D341Med (cell line): ENCODE measurements around the gene SLC25A10.
"Not testable (repeated sequence)": the region's sequence is repeated elsewhere in the genome, so short reads cannot be mapped to it uniquely, and the experiment has no call there.

ENCODE experiments used
- DNase-seq: peaks from one replicate; pipeline ENCODE4 v3.0.0; 2012; ENCODE audit warnings: low spot score

SLC25A10 gene, protein sequence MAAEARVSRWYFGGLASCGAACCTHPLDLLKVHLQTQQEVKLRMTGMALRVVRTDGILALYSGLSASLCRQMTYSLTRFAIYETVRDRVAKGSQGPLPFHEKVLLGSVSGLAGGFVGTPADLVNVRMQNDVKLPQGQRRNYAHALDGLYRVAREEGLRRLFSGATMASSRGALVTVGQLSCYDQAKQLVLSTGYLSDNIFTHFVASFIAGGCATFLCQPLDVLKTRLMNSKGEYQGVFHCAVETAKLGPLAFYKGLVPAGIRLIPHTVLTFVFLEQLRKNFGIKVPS

DNA sequence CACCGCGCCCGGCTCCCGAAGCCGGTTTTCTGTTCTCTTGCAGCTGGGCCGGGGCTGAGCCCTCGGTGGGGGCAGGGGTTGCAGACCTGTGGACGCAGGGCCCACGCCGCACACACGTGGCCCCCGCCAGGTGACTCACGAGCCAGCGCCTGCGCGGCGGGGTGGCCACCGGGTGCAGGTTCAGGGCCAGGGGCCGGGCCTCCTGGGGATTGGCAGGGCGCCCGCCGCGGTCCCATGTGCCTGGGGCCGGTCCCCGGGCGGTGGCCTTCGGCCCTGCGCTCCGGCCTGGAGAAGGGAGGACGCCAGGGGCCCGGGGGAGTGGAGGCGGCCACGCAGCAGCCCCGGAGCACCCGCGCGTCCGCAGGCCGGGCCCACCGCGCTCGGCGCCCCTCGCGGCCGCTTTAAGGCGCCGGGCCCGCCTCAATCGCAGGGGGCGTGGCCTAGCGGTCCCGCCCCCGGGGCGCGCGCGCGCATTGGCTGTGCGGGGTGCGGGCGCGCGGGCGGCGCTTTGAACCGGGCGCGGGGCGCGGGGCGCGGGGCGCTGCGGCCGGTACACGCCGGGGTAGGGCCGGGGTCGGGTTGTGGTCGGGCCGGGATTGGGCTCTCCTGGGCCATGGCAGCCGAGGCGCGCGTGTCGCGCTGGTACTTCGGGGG, at the start of gene SLC25A10:
Gene SLC25A10 (plus strand): TSS at position 471 of the 654 bp plus-strand sequence. CDS start 143 bp downstream, at position 614.
- peak; percentile 100 for DNase-seq

DNA sequence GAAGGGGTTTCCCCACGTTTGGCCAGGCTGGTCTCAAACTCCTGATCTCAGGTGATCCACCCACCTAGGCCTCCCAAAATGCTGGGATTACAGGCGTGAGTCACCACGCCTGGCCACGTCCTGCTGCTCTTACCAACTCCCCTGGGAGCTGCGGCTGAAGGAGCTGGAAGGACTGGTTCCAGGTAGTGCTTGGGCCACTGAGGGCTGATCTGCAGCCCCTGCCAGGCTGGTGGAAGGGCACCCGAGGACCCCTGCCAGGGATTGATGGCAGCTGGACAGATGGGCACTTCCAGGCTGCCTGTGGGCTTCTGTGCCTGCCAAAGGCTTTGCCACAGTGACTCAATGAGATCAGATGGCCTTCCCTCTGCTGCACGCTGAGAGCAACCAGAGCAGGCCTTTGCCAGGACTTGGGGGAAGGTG, 48.0 kb upstream of the SLC25A10 start:
- DNase-seq: no peak

DNA sequence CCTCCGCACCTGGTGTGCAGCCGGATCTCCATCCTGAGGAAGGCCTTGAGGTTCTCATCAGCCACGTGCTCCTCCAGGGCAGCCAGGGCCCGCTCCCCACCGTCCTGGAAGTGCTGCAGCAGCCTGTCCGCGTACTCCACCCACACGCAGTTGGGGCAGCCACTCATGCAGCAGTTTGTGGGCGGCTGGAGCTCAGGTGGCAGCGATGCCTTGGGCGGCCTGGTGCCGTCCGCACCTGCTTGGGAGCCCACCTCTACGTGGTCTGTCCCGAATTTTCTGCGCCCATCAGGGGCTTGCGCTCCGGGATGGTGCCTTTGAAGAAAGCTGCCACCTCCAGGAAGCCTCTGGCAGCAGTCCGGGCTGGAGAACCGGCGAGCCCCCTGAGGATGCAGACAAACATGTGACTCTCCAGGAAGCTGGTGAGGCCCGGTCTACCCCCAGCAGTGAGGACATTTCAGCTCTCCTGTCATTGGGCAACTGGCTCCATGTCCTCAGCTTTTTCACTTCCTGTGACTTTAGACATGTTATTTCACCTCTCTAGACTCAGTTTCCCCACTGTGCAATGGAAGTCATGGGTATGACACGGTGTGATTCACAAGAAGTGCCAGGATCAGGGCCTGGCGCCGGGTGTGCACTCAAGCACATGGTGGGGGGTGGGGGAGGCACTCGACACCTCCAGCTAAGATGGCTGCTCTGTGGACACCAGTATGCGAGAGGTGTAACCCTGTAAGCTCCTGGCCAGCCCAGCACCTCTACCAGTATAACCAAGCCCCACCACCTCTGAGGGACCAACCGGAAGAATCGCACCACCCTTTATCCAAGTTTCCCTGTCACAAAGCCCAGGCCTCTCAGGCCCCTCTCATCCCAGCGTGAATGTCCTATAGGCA, 46.6 kb upstream of the SLC25A10 start:
- no peak for DNase-seq

DNA sequence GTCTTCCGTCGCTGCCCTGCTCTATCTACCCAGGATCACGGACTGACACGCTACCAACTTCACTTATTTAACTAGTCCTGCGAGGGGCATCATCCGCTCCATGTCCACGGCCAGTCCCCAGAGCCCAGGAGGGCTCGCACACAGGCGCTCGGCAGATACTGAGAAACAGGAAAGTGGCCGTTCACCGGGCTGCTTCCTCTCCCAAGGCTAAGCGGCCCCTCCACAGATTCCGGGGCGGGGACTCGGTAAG, 46.1 kb upstream of the SLC25A10 start:
- no peak for DNase-seq

DNA sequence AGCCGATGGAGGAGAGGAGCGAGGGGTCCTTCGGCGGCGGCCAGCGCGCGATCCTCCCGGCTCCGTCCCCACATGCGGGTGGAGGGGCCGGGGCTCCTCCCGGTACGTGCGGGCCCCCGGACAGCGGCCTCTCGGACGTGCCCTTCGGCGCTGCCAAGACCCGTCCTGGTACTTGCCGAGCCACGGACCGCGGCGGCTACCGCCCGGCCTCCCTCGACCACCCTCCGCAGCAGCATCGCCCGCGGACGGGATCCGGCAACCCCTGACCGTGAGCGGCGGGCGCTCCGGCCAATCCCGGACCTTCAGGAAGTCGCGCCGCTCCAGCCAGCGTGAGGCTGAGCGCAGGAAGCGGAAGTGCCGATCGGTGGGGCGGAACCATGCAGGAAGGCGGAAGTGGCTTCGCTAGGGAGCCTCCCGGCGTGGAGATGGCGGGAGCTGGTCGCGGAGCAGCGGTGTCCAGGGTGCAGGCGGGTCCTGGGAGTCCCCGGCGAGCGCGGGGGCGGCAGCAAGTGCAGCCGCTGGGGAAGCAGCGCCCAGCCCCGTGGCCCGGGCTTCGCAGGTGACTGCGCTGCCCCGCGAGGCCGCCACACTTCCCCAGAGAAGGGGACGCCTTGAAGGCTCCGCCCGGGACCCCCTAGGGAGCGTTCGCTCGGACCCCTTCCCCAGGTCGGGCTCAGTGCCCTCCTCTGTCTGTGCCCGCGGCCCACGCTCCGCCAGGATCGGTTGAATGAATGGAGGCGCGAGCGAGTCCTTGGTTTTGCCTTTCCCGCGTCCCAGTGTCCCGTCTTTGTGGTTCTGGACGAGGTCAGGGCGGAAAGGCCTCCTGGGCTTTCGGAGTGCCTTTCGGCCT, 45.5 kb upstream of the SLC25A10 start, which contains the start of the genes CCDC137 and OXLD1:
Gene CCDC137 (plus strand): TSS at position 396 of the 850 bp plus-strand sequence. CDS start 30 bp downstream, at position 426.
Gene OXLD1 (minus strand): TSS at position 264 of the 850 bp plus-strand sequence. CDS start 28 bp downstream, at position 236.
- DNase-seq: peak; percentile 100

DNA sequence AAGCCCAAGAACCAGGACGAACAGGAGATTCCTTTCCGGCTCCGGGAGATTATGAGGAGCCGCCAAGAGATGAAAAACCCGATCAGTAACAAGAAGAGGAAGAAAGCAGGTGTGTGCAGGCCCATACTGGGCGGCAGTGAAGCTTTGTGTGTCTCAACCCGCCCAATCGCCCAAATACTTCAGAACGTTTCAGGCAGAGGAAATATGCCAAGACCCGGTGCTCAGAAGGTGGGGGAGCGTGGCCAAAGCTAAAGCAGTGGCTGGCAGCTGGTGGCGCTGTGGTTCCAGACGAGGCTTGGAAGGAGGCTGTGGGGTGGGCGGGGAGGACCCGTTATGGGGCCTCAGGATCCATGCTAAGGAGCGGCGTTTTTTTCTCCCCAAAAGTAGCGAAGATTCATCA, 44.3 kb upstream of the SLC25A10 start:
- peak; percentile 75 for DNase-seq

DNA sequence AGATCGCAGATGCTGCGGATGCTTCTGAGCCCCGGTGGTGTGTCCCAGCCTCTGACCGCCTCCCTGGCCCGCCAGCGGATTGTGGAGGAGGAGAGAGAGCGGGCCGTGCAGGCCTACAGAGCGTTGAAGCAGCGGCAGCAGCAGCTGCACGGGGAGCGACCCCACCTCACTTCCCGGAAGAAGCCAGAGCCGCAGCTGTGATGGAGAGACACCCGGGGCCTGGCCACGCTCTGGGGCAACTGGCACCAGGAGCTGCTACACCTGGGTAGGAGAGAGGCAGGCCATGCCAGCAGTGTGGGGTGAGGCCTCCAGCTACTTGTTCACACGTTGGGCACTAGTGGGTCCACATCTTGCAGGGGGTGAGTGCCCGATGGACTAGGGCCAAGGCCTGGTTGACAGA, 39.6 kb upstream of the SLC25A10 start:
- no peak for DNase-seq

DNA sequence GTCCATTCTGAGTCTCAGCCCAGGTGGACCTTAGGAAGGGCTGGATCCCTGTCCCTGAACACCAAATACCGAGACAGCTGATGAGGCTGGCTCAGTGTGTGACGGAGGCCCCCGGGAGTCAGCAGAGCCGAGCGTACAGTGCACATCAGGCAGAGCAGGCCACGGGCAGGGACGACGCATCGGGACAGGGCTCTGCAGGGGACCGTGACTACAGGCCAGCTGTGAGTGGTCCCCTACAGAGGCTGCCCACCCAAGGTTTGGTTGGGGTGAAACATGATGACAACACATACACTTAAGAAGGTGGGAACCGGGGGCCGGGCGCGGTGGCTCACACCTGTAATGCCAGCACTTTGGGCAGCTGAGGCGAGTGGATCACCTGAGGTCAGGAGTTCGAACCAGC, 39.1 kb upstream of the SLC25A10 start:
- DNase-seq: no peak

DNA sequence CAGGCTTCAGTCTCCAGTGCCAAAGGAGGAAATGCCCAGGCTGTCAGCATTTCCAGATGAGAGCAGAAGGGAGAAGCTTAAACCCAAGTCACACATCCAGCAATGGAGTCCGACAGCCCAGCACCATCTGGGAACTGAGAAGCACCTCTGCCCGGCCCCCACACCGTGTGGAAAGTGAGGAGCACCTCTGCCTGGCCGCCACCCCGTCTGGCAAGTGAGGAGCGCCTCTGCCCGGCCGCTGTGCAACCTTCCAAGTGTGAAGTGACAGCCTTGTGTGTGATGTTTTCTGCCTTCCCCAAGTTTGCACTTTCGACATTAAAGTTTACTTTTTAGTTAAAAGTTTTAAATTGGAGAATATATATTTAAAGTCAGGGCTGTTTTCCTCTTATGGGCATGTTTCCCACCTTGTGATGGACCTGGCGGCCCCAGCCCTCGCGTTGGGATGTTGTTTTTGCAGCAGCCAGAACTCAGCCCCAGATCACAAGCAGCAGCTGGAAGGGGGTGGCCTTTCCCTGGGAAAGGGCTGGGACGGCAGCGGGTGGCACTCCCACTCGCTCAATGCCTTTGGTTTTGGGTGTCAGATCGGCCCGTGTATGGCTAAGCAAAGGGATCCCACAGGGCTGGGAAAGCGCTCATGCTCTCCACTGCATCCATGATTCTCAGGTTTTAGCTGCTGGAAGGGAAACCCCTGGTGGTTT, 38.4 kb upstream of the SLC25A10 start:
- no peak for DNase-seq

DNA sequence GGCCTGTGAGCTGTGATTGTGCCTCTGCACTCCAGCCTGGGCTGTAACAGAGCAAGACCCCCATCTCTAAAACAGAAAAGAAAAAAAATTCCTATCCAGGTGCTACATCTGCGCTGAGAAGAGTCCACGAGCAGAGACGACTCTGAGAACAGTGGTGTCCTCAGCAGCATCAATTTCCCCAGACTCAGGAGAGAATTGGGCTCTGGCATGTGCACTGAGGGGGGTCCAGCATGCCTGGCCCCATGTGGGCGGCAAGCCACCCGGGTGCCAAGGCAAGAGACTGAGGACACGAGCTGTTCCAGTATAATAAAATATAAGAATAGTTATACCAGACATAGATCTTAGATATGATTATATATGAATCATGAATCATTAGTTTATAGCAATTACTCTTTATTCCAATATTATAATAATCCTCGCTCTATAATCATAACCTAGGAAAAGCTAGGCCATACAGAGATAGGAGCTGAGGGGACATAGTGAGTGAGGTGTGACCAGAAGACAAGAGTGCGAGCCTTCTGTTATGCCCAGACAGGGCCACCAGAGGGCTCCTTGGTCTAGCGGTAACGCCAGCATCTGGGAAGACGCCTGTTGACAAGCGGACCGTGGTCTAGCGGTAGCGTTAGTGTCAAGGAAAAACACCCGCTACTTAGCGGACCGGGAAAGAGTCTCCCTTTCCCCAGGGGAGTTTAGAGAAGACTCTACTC, 36.4 kb upstream of the SLC25A10 start:
- DNase-seq: not testable (repeated sequence)

DNA sequence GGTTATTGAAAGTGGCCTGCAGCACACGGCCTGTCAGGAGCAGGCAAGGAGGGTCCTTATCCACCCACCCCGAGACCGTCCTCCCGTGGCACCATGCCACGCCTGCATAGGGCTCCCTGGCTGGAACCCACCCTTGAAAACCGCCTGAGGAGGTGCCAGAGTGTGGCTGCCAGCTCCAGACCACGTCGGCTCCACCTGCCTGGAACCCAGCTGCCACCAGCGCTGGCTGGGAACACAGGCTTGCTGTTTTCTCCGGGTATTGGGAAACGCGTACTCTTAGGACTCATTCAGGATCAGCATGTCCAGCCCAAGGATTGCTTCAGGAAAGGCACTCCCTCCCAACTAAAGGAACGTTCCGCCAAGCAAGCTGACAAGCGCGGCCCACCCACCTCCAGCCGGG, 35.2 kb upstream of the SLC25A10 start:
- no peak for DNase-seq

DNA sequence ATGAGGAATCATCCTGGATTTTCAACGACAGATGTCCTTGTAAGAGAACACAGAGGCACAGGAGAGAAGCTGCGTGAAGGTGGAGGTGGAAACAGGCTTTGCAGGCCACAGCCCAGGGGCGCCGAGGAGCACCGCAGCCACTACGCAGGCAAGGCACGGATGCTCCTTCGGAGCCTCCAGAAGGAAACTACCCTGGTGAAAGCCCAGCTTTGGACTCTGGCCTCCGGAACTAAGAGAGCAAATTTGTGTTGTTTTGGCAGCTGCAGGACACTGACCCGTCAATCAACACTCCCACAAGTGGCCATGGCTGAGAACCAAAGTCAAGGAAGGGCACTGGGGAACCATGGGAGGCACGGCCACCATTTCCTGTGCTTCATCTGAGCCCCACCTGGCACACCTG, 31.9 kb upstream of the SLC25A10 start:
- DNase-seq: no peak

DNA sequence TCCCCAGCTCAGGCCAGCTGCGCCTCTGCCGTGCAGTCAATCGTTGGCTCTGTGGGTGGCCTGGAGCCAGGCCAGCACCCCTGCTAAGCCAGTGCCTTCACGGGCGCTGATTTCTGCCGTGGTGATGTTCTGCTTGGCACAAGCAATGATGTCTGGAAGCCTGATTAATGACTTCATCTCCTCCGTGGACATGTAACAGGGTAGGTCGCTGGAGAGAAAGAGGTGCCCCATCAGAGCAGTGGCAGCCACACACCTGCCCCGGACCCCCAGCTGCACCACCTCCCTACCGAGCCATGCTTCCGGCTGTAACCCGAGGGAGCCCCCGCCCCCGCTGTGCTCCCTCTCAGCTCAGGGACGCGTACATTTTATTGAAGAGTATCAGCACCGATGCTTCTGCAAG, 30.4 kb upstream of the SLC25A10 start:
- DNase-seq: no peak

DNA sequence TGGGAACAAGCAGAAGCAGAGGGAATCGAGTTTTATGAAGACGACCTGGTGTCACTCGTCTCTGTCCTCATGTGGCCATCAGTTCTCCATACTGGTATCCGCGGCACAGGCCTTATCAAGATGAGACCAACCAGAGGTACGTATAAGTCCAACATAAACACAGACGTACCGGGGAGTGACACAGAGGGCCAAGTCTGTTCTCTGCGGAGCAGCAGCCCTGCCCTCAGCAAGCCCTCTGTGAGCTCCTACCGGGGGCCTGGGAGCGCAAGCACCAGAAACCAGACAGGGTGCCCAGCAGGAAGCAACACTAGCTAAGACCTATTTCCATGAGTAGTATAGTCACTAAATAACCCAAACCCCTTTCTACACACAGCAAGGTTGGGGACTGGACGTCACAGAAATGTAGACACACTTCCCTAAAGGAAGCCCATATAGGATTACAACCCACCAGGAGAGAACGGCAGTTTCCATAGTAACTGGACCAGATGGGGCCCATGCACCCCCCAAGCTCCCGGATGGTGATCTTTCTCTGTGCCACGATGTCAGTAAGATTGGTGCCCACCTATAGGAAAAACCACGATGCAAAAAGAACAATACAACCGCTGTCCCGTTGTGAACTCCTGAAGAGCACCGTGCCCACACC, 29.4 kb upstream of the SLC25A10 start:
- no peak for DNase-seq

DNA sequence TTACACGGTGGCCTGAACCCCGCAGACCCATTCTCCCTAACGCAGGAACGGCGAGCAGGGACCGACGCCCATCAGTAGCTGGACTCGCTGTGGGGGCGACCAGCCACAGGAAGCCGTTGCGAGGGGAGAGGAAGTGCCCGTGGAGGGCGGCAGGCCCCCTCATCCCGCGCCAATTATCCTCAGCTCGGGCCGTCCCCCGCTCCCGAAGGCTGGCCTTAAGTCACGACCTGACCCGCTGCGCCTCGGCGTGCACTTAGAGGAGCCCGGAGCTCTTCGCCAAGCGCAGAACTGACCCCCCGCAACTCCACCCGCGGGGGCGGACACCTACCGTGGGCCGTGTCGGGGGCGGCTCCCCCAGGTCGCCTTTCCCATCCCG, 28.9 kb upstream of the SLC25A10 start:
- no peak for DNase-seq

DNA sequence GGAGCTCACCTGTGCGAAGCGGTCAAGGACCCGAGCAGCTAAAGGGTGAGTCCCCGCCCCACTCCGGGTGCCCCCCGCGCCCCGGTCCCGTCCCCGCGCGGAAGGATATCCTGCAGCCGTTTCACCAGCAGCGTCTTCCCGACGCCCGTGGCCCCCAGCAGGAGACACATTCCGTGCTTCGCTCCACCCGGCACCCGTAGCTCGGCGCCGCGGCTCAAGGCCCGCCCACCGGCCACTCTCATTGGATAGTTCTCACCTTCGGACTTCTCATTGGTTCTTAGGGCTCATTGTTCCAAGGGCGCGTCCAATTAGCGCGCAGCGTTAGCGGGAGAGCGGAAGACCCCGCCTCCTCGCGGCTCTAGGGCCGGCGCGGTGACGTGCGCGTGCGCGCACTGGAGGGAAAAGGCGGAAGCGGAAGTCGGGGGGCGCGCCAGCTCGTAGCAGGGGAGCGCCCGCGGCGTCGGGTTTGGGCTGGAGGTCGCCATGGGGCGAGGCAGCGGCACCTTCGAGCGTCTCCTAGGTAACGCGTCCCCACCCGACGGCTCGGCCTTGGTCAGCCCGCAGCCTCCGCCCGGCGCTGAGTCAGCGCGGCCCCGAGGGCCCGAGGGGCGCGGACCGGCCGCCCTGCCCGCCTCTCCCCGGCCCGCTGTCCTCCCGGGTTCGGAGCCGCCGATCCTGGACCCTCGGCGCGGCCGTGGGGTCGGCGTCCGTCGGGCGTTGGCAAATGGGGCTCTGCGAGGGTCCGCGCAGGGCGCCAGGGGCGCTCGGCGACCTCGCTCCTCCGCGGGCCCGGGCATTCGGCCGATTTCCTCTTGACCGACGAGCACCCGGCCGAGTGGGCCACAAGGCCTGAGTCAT, 28.3 kb upstream of the SLC25A10 start, which contains the start of the genes ARL16 and HGS:
Gene ARL16 (minus strand): TSS at position 214 of the 858 bp plus-strand sequence. CDS start 44 bp downstream, at position 170.
Gene HGS (plus strand): TSS at position 428 of the 858 bp plus-strand sequence. CDS start 56 bp downstream, at position 484.
- DNase-seq: peak; percentile 100

DNA sequence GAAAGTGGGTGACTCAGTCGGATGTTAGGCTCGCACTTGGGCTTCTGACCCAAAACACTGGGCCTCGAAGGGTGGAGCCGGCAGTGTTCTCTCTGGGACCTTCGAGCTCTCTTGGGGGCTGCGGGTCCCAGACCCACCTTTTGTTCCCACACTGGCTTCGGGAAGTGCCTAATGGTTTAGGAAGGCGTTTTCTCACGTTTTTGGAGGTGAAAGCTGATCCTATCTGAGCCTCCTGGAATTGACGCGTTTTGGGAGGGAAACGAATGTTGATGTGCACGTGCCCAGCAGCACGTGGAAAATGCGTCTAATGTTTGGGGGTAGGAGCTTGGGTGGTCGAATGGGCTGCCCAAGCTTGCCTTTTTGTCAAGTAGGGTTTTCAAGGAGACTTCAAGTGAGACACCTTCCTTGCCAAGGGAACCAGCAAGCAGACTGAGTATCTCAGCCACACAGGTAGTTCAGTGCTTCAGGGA, 27.6 kb upstream of the SLC25A10 start:
- DNase-seq: no peak

DNA sequence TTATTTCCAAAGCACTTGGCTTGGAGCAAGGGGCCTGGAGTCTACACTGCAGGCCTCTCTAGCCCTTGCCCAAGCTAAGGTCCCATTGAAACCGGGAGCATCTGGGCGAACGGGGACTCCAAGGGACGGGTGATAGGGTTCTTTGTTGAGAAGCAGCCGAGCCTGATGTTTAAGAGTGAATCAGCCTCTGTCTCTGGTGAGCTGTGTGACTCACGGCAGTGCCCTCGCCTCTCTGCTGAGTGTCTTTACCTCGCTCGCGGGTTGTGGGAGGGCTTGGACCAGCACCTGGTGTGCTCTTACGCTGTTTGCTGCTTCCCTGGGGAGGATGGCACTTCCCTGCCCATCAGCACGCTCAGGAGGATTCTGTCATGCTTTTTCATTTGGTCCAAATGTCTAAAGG, 27.0 kb upstream of the SLC25A10 start:
- no peak for DNase-seq

DNA sequence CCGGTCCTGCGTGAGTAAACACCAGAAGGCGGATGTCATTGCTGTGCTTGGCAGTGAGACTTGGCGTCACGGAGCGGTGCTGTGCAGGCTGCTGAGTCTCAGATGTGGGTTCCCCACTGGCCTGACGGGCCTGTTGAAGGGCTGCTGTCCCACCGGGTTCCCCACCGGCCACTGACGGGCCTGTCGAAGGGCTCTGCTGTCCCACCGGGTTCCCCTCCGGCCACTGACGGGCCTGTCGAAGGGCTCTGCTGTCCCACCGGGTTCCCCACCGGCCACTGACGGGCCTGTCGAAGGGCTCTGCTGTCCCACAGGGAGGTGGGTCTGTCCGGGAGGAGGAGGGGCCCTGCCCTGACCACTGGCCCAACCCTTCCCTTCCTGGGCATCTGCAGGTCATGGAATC, 25.5 kb upstream of the SLC25A10 start:
- DNase-seq: no peak
